GM23338 (cell line): ENCODE measurements around the gene LYPLAL1. TPM values are rescaled to one million over a fixed set of nuclear protein-coding genes. Genes with fewer than 3 reads are reported as not detected.

ENCODE experiments used
- ATAC-seq: fragments of 200-7000 bp; cut with Tn5 transposase; 3 replicates; pipeline ENCODE4 v1.9.1; 2020
- DNase-seq: peaks from one replicate; pipeline ENCODE4 v3.0.0-alpha.2; 2015; ENCODE audit warnings: low spot score
- H2AFZ ChIP-seq: fragments of 200-600 bp; sonication (generic); 2 replicates; pipeline ENCODE4 v1.8.0; 2016; ENCODE audit warnings: antibody characterized with exemption, mild to moderate bottlenecking, moderate library complexity
- H3F3A ChIP-seq: fragments of 200-600 bp; sonication (generic); replicated peaks from 2 replicates; pipeline ENCODE4 v1.8.0; 2017; ENCODE audit warnings: antibody characterized with exemption, mixed run types, low read depth
- H3K27ac ChIP-seq: fragments of 200-600 bp; sonication (generic); 2 replicates; pipeline ENCODE4 v1.6.1; 2016; ENCODE audit warnings: low read depth
- H3K27me3 ChIP-seq: fragments of 200-600 bp; sonication (generic); 2 replicates; pipeline ENCODE4 v1.8.0; 2016; ENCODE audit warnings: mild to moderate bottlenecking, mixed run types, moderate library complexity; ENCODE audit not compliant: insufficient read depth
- H3K36me3 ChIP-seq: fragments of 200-600 bp; sonication (generic); 2 replicates; pipeline ENCODE4 v1.8.0; 2016; ENCODE audit warnings: mild to moderate bottlenecking; ENCODE audit not compliant: insufficient read depth
- H3K4me1 ChIP-seq: fragments of 200-600 bp; sonication (generic); 2 replicates; pipeline ENCODE4 v1.8.0; 2016; ENCODE audit warnings: mild to moderate bottlenecking, moderate library complexity; ENCODE audit not compliant: insufficient read depth
- H3K4me2 ChIP-seq: fragments of 200-600 bp; sonication (generic); 2 replicates; pipeline ENCODE4 v1.7.1; 2017; ENCODE audit warnings: mixed run types
- H3K4me3 ChIP-seq: fragments of 200-600 bp; sonication (generic); 2 replicates; pipeline ENCODE4 v1.6.1; 2016; ENCODE audit warnings: mixed run types
- H3K79me2 ChIP-seq: fragments of 200-600 bp; sonication (generic); replicated peaks from 2 replicates; pipeline ENCODE4 v1.8.0; 2017; ENCODE audit warnings: mild to moderate bottlenecking; ENCODE audit not compliant: insufficient read depth
- H3K9me2 ChIP-seq: fragments of 200-600 bp; sonication (generic); 2 replicates; pipeline ENCODE4 v1.8.0; 2017; ENCODE audit not compliant: insufficient read depth
- H4K20me1 ChIP-seq: fragments of 200-600 bp; sonication (generic); replicated peaks from 2 replicates; pipeline ENCODE4 v1.8.0; 2017; ENCODE audit warnings: mild to moderate bottlenecking; ENCODE audit not compliant: insufficient read depth
- H3K27ac Mint-ChIP-seq: 2 replicates; pipeline ENCODE4 v1.8.0; 2020; ENCODE audit warnings: inconsistent platforms, mild to moderate bottlenecking, moderate library complexity, mixed read lengths
- H3K27me3 Mint-ChIP-seq: 3 replicates; pipeline ENCODE4 v1.8.0; 2022; ENCODE audit warnings: low read depth, mild to moderate bottlenecking, moderate library complexity, mixed read lengths, inconsistent platforms; ENCODE audit not compliant: insufficient read depth, poor library complexity
- H3K36me3 Mint-ChIP-seq: 3 replicates; pipeline ENCODE4 v1.8.0; 2021; ENCODE audit warnings: low read depth, mild to moderate bottlenecking, inconsistent platforms, moderate library complexity, mixed read lengths
- H3K4me1 Mint-ChIP-seq: 3 replicates; pipeline ENCODE4 v1.8.0; 2020; ENCODE audit warnings: mild to moderate bottlenecking, inconsistent platforms, mixed read lengths
- H3K4me3 Mint-ChIP-seq: 3 replicates; pipeline ENCODE4 v1.8.0; 2021; ENCODE audit warnings: moderate library complexity, mild to moderate bottlenecking, inconsistent platforms, mixed read lengths
- H3K9me3 Mint-ChIP-seq: 3 replicates; pipeline ENCODE4 v1.8.0; 2020; ENCODE audit warnings: moderate library complexity, mild to moderate bottlenecking, inconsistent platforms, mixed read lengths
- CREB1 ChIP-seq: fragments of 250-450 bp; sonication (Bioruptor Pico); IDR thresholded peaks from 2 replicates; pipeline ENCODE4 v1.5.0; 2020; ENCODE audit warnings: low read depth, mild to moderate bottlenecking, moderate library complexity
- EZH2 ChIP-seq: fragments of 200-600 bp; sonication (generic); IDR thresholded peaks from one replicate; pipeline ENCODE4 v1.8.0; 2017; ENCODE audit warnings: antibody characterized with exemption, mild to moderate bottlenecking, low read depth; ENCODE audit not compliant: unreplicated experiment
- EZH2phosphoT487 ChIP-seq: fragments of 200-600 bp; sonication (generic); IDR thresholded peaks from one replicate; pipeline ENCODE4 v1.8.1; 2018; ENCODE audit warnings: antibody characterized with exemption; ENCODE audit not compliant: unreplicated experiment
- JUNB ChIP-seq: IDR thresholded peaks from one replicate; pipeline ENCODE4 v1.6.1; 2016; ENCODE audit warnings: antibody characterized with exemption; ENCODE audit not compliant: unreplicated experiment
- NANOG ChIP-seq: IDR thresholded peaks from 2 replicates; pipeline ENCODE4 v1.6.1; 2016; ENCODE audit warnings: antibody characterized with exemption, borderline replicate concordance
- POLR2AphosphoS5 ChIP-seq: IDR thresholded peaks from 2 replicates; pipeline ENCODE4 v1.6.1; 2016; ENCODE audit warnings: antibody characterized with exemption, low read depth
- STAT1 ChIP-seq: IDR thresholded peaks from one replicate; pipeline ENCODE4 v1.6.1; 2016; ENCODE audit warnings: antibody characterized with exemption; ENCODE audit not compliant: unreplicated experiment
- ZNF114 ChIP-seq: fragments of 250-450 bp; sonication (Bioruptor Pico); IDR thresholded peaks from 2 replicates; pipeline ENCODE4 v1.5.0; 2020; ENCODE audit warnings: mild to moderate bottlenecking, moderate library complexity
- ZNF331 ChIP-seq: fragments of 250-450 bp; sonication (Bioruptor Pico); IDR thresholded peaks from 2 replicates; pipeline ENCODE4 v1.5.0; 2020; ENCODE audit warnings: low read depth, mild to moderate bottlenecking, moderate library complexity
- polyA plus RNA-seq: library from polyadenylated mRNA; unstranded; fragments of >200 nt; fragmentation: Nextera tagmentation; extraction: Ambion mirVana; gene quantifications from 2 replicates; pipeline ENCODE4 v1.2.1, GENCODE V29; 2016
- total RNA-seq: library from RNA; depleted of rRNA; stranded (reverse); fragments of >200 nt; shearing (Covaris generic); gene quantifications from 2 replicates; pipeline ENCODE4 v1.2.3, GENCODE V29; 2014
- TF ChIP-seq, protein P1 (sequence below): IDR thresholded peaks from one replicate; pipeline ENCODE4 v1.6.1; 2018; ENCODE audit warnings: antibody characterized with exemption; ENCODE audit not compliant: unreplicated experiment
- TF ChIP-seq, protein P2 (sequence below), 2 experiments: fragments of 200-600 bp in 1 of 2; sonication (generic) in 1 of 2; conservative IDR thresholded peaks; 2 replicates each; pipeline versions ENCODE4 v1.5.1 to v1.6.1; 2016 to 2017; ENCODE audit warnings: antibody characterized with exemption in 2 of 2, low read depth in 2 of 2, mild to moderate bottlenecking in 2 of 2, moderate library complexity in 1 of 2
- TF ChIP-seq, protein P3 (sequence below): IDR thresholded peaks from 2 replicates; pipeline ENCODE4 v1.6.1; 2016; ENCODE audit warnings: antibody characterized with exemption
- TF ChIP-seq, protein P4 (sequence below): fragments of 250-450 bp; sonication (Bioruptor Pico); IDR thresholded peaks from 2 replicates; pipeline ENCODE4 v1.5.0; 2020; ENCODE audit warnings: mild to moderate bottlenecking, moderate library complexity

Gene LYPLAL1
- total and polyA plus RNA-seq, 2 experiments from 2014 or later: 9.9 to 60.2 TPM

DNA sequence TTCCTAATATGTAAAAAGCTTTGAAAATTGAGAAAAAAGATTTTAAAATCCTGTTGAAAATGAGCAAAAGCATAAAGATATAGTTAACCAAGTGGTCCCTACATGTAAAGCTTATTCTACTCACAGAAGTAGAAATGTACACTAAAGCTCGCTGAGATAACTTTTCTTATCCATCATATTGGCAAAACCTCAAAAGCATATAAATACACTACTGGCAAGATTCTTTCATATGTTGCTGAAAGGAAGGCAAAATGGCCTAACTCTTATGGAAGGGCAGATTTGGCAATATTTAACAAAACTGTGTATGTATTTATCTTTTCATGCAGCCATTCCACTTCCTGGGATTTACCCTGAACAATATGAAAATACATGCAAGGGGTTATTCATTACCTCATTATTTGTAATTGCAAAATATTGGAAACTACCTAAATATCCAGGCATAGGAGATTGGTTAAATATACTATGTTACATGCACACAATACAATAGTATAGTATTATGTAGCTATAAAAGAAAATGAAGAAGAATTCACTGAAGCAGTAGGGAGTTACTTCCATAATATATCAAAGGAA is 43.2 kb upstream of the LYPLAL1 start:
- peaks cover 3% of the 10 kb centered on the region; the same call in 2 of the 3 replicates for H3K4me1 Mint-ChIP-seq
- Histone ChIP-seq H3K79me2 (no peaks in the 10 kb centered on the region), H3K4me1 (no peaks in the 10 kb centered on the region), H3K4me3 (no peak overlapping the region), H2AFZ (no peak overlapping the region), H3F3A (no peaks in the 10 kb centered on the region), H3K4me2 (no peak overlapping the region), H3K9me2 (no peaks in the 10 kb centered on the region), H4K20me1 (no peaks in the 10 kb centered on the region), H3K27ac (no peak overlapping the region), H3K27me3 (no peaks in the 10 kb centered on the region), H3K36me3 (no peaks in the 10 kb centered on the region)
- no peaks in the 10 kb centered on the region for H3K36me3 Mint-ChIP-seq
- TF ChIP-seq, protein P1, sequence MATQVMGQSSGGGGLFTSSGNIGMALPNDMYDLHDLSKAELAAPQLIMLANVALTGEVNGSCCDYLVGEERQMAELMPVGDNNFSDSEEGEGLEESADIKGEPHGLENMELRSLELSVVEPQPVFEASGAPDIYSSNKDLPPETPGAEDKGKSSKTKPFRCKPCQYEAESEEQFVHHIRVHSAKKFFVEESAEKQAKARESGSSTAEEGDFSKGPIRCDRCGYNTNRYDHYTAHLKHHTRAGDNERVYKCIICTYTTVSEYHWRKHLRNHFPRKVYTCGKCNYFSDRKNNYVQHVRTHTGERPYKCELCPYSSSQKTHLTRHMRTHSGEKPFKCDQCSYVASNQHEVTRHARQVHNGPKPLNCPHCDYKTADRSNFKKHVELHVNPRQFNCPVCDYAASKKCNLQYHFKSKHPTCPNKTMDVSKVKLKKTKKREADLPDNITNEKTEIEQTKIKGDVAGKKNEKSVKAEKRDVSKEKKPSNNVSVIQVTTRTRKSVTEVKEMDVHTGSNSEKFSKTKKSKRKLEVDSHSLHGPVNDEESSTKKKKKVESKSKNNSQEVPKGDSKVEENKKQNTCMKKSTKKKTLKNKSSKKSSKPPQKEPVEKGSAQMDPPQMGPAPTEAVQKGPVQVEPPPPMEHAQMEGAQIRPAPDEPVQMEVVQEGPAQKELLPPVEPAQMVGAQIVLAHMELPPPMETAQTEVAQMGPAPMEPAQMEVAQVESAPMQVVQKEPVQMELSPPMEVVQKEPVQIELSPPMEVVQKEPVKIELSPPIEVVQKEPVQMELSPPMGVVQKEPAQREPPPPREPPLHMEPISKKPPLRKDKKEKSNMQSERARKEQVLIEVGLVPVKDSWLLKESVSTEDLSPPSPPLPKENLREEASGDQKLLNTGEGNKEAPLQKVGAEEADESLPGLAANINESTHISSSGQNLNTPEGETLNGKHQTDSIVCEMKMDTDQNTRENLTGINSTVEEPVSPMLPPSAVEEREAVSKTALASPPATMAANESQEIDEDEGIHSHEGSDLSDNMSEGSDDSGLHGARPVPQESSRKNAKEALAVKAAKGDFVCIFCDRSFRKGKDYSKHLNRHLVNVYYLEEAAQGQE: no peak
- TF ChIP-seq ZNF114 (CRISPR knock-in tag): no peak
- no peak for TF ChIP-seq EZH2phosphoT487
- TF ChIP-seq, protein P2, sequence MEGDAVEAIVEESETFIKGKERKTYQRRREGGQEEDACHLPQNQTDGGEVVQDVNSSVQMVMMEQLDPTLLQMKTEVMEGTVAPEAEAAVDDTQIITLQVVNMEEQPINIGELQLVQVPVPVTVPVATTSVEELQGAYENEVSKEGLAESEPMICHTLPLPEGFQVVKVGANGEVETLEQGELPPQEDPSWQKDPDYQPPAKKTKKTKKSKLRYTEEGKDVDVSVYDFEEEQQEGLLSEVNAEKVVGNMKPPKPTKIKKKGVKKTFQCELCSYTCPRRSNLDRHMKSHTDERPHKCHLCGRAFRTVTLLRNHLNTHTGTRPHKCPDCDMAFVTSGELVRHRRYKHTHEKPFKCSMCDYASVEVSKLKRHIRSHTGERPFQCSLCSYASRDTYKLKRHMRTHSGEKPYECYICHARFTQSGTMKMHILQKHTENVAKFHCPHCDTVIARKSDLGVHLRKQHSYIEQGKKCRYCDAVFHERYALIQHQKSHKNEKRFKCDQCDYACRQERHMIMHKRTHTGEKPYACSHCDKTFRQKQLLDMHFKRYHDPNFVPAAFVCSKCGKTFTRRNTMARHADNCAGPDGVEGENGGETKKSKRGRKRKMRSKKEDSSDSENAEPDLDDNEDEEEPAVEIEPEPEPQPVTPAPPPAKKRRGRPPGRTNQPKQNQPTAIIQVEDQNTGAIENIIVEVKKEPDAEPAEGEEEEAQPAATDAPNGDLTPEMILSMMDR (conservative IDR thresholded peaks at IDR 0.05; ENCODE audit: low read depth in 2 of 2): no peak
- TF ChIP-seq, protein P3, sequence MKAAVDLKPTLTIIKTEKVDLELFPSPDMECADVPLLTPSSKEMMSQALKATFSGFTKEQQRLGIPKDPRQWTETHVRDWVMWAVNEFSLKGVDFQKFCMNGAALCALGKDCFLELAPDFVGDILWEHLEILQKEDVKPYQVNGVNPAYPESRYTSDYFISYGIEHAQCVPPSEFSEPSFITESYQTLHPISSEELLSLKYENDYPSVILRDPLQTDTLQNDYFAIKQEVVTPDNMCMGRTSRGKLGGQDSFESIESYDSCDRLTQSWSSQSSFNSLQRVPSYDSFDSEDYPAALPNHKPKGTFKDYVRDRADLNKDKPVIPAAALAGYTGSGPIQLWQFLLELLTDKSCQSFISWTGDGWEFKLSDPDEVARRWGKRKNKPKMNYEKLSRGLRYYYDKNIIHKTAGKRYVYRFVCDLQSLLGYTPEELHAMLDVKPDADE: no peak
- TF ChIP-seq ZNF331: no peak
- no peak for TF ChIP-seq NANOG
- TF ChIP-seq STAT1: no peak
- no peak for TF ChIP-seq EZH2
- no peak for TF ChIP-seq JUNB
- TF ChIP-seq, protein P4, sequence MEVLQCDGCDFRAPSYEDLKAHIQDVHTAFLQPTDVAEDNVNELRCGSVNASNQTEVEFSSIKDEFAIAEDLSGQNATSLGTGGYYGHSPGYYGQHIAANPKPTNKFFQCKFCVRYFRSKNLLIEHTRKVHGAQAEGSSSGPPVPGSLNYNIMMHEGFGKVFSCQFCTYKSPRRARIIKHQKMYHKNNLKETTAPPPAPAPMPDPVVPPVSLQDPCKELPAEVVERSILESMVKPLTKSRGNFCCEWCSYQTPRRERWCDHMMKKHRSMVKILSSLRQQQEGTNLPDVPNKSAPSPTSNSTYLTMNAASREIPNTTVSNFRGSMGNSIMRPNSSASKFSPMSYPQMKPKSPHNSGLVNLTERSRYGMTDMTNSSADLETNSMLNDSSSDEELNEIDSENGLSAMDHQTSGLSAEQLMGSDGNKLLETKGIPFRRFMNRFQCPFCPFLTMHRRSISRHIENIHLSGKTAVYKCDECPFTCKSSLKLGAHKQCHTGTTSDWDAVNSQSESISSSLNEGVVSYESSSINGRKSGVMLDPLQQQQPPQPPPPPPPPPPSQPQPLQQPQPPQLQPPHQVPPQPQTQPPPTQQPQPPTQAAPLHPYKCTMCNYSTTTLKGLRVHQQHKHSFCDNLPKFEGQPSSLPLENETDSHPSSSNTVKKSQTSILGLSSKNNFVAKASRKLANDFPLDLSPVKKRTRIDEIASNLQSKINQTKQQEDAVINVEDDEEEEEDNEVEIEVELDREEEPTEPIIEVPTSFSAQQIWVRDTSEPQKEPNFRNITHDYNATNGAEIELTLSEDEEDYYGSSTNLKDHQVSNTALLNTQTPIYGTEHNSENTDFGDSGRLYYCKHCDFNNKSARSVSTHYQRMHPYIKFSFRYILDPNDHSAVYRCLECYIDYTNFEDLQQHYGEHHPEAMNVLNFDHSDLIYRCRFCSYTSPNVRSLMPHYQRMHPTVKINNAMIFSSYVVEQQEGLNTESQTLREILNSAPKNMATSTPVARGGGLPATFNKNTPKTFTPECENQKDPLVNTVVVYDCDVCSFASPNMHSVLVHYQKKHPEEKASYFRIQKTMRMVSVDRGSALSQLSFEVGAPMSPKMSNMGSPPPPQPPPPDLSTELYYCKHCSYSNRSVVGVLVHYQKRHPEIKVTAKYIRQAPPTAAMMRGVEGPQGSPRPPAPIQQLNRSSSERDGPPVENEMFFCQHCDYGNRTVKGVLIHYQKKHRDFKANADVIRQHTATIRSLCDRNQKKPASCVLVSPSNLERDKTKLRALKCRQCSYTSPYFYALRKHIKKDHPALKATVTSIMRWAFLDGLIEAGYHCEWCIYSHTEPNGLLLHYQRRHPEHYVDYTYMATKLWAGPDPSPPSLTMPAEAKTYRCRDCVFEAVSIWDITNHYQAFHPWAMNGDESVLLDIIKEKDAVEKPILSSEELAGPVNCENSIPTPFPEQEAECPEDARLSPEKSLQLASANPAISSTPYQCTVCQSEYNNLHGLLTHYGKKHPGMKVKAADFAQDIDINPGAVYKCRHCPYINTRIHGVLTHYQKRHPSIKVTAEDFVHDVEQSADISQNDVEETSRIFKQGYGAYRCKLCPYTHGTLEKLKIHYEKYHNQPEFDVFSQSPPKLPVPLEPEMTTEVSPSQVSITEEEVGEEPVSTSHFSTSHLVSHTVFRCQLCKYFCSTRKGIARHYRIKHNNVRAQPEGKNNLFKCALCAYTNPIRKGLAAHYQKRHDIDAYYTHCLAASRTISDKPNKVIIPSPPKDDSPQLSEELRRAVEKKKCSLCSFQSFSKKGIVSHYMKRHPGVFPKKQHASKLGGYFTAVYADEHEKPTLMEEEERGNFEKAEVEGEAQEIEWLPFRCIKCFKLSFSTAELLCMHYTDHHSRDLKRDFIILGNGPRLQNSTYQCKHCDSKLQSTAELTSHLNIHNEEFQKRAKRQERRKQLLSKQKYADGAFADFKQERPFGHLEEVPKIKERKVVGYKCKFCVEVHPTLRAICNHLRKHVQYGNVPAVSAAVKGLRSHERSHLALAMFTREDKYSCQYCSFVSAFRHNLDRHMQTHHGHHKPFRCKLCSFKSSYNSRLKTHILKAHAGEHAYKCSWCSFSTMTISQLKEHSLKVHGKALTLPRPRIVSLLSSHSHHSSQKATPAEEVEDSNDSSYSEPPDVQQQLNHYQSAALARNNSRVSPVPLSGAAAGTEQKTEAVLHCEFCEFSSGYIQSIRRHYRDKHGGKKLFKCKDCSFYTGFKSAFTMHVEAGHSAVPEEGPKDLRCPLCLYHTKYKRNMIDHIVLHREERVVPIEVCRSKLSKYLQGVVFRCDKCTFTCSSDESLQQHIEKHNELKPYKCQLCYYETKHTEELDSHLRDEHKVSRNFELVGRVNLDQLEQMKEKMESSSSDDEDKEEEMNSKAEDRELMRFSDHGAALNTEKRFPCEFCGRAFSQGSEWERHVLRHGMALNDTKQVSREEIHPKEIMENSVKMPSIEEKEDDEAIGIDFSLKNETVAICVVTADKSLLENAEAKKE: no peak
- no peak for TF ChIP-seq POLR2AphosphoS5
- TF ChIP-seq CREB1 (CRISPR knock-in tag): no peak
- H3K4me3 Mint-ChIP-seq: no peak overlapping the region
- H3K27ac Mint-ChIP-seq: no peak overlapping the region
- DNase-seq (no peak), ATAC-seq (no peak)
- no peaks in the 10 kb centered on the region for H3K27me3 Mint-ChIP-seq
- no peaks in the 10 kb centered on the region; the same call in 2 of the 3 replicates for H3K9me3 Mint-ChIP-seq
